Suppressor macrophage (primary cell): ENCODE data around the gene RSRC1.
"Not testable (repeated sequence)": the region's sequence is repeated elsewhere in the genome, so short reads cannot be mapped to it uniquely, and the experiment has no call there.

Experiments
- DNase-seq, 4 experiments: peaks; one replicate each; pipeline ENCODE4 v3.0.0-alpha.2; 2020 to 2022

RSRC1 gene

GRCh38 chr3:158465074-158465473 is 355.2 kb downstream of the RSRC1 start:
- no peak for DNase-seq

DNA sequence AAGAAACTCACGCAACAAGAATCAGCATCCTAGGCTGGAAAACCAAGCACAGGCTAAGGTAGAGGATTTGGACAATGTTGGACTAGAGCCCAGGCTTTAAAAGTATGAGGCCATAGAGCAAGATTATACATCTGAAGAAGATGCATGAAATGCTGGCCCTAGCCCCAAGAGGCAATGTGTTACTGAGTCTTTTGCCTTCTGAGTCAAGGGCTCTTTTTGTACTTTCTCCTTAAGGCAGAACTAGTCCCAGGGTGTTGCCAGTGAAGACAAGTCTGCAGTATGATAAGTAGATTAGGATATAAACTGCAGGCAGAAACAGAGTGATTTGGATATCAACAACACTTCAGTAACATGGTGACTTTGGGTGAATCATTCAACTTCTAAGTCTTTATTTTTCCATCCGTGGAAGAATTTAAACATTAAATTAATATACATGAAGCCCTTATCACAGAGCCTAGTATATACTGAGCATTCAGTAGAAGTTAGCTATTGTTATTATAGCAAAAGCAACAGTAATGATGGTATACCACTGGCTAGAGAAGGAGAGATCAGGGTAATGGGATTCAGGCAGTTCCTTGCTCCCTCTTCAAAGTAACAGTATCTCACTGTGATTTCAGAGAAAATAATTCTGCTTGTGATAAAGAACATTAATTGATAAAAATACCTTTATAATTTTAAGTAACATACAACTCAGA is 361.2 kb downstream of the RSRC1 start:
- no peak for DNase-seq

DNA sequence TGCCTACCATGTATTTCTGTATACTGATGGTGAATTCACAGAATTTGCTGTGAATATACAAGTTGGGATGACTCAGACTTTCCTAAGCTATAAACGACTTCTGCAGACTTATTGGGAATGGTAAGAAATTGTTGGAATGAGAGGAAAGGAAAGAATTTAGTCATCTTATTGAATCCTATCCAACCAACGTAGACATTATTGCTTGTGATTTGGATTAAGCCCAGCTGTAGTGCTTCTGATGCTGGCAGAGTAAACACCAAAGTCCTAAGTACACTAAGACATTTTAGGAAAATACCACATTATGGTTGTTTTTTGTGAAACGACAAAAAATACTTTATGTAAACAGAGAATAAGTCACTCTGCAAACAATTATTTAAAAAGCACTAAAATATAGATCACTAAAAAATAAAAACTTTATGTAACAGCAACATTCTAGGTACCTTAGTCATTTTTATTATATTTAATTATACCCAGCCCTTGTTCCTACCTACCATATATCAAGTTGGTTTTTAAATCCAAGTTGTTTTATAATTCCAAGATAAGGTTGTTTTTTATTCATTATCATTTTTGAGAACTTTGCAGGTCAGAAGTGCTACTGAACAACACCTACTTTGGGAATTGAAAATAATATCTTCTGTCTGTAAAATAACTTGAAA is 361.9 kb downstream of the RSRC1 start:
- no peak for DNase-seq

DNA sequence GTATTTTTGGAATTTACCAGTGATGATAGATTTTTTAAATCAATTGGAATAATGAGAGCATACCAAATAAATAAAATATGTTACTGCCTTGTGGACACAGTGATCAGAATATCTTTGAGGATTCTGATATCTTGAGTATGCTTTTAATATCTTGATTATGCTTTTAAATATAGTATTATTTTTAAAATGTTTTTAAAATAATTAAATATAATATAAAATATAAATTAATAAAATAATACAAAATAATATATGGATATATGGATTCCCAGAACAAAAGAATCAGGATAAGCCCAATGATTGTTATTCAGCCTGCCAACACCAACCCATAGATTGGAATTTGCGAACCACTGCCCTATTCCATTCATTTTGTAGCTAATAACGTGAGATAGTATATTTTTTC is 369.2 kb downstream of the RSRC1 start:
- no peak for DNase-seq

- DNase-seq = no peak
Observed at GRCh38 chr3:158483701-158484235, 373.9 kb downstream of the RSRC1 start.

GRCh38 chr3:158486200-158486599 is 376.3 kb downstream of the RSRC1 start:
- no peak for DNase-seq

GRCh38 chr3:158488670-158489069 is 378.8 kb downstream of the RSRC1 start:
- DNase-seq = no peak

DNA sequence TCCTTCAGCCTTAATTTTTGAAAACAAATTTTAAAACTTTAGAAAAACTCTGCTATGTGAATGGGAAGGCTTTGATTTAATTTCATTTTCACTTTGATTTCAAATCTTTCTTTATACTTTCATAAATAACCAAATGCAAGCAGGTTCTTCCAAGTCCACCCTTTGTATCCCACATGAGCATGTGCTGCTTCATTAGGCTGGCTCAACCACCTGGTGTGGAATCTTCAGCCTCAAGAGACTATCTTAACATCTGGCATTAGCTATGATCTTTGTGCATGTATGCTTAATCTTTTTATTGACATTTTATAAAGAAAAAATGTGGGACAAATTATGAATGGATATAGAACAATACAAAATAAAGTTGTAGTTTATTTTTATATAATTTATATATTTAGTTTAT is 379.3 kb downstream of the RSRC1 start:
- DNase-seq = no peak

GRCh38 chr3:158491968-158492367 is 382.1 kb downstream of the RSRC1 start:
- peak in 1 of 4 experiments; percentile 7 for DNase-seq

- no peak for DNase-seq
Observed at GRCh38 chr3:158492685-158493084, 382.8 kb downstream of the RSRC1 start.

DNA sequence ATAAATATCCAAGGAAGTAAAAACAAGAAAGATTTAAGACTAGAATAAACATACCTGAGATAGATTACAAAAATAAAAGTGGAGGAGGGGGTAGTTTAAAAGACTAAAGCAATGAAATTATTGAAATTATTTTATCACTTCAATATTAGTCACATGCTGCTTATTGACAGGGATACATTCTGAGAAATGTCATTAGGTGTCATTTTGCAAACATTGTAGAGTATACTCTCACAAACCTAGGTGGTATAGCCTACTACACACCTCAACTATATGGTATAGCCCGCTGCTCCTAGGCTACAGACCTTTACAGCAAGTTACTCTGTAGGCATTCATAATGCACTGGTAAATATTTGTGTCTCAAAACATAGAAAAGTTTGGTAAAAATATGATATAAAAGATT is 384.0 kb downstream of the RSRC1 start:
- no peak for DNase-seq

- DNase-seq = no peak
Observed at GRCh38 chr3:158494673-158495072, 384.8 kb downstream of the RSRC1 start.

- not testable (repeated sequence) for DNase-seq
Observed at GRCh38 chr3:158495398-158495902, 385.6 kb downstream of the RSRC1 start.

DNA sequence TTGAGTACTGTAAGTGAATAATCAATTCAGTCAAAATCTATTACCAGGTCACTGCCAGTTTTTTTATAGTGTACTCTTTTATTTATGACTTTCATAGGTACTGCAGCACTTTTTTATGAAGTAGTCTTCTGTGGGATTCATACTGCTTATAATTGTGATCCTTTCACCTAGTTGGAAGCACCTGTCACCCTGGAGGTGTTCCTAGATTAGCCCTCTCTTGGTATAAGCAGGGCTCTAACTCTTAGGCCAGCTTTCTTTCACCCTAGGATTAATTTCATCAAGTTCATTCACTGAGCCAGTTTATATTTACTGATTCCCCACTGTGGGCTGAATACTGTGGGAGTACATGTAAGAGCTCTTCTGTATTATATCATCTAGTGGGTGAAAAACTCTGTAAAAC is 395.2 kb downstream of the RSRC1 start:
- DNase-seq = peak in 1 of 4 experiments; percentile 11

- DNase-seq = no peak
Observed at GRCh38 chr3:158506456-158506855, 396.6 kb downstream of the RSRC1 start.

GRCh38 chr3:158508481-158508880 is 398.6 kb downstream of the RSRC1 start:
- DNase-seq = no peak

- DNase-seq = no peak
Observed at GRCh38 chr3:158509891-158510290, 400.0 kb downstream of the RSRC1 start.

DNA sequence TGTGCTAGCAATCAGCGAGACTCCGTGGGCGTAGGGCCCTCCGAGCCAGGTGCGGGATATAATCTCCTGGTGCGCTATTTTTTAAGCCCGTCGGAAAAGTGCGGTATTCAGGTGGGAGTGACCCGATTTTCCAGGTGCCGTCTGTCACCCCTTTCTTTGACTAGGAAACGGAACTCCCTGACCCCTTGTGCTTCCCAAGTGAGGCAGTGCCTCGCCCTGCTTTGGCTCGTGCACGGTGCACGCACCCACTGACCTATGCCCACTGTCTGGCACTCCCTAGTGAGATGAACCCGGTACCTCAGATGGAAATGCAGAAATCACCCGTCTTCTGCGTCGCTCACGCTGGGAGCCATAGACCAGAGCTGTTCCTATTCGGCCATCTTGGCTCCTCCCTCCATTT is 406.8 kb downstream of the RSRC1 start:
- DNase-seq = not testable (repeated sequence)

DNA sequence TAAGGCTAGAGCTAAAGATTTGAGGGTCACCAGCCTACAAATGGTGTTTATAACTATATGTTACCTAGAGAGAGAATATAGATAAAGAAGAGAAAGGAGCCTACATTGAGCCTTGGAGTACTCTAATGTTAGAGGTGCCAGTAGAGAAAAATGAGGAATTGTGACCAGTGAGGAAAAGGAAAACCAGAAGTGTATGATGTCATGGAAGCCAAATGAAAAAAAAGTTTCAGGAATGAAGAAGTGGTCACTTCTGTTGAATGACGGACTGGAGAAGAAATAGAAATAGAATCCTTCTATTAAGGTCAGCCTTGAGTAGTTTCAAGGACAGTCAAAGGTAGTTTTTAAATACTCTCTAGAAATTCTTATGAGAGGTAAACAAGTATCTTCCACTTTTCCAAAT is 409.9 kb downstream of the RSRC1 start:
- DNase-seq = peak in 3 of 4 experiments; percentile 2 to 55 (median 48)

- DNase-seq = no peak
Observed at GRCh38 chr3:158520433-158520832, 410.5 kb downstream of the RSRC1 start.

- no peak for DNase-seq
Observed at GRCh38 chr3:158522221-158523136, 412.6 kb downstream of the RSRC1 start.

GRCh38 chr3:158528076-158528674 is 418.3 kb downstream of the RSRC1 start:
- DNase-seq = no peak
